Panc1 (cell line): ENCODE data around the gene C10orf143. TPM values are rescaled to one million over a fixed set of nuclear protein-coding genes. Genes with fewer than 3 reads are reported as not detected.

Experiments used
- ATAC-seq: fragments of 200-7000 bp; cut with Tn5 transposase; 2 replicates; pipeline ENCODE4 v1.9.1; 2020; ENCODE audit warnings: mild to moderate bottlenecking, moderate library complexity
- BruUV-seq: library from RNA; stranded (reverse); fragments of 400-500 nt; replicated peaks from 2 replicates; lab custom pipeline; 2021; lab: Mats Ljungman, UMichigan
- CTCF ChIA-PET: fragments of 300-600 bp; sonication (Branson Sonifier 250); formaldehyde crosslinking; loops from one replicate; lab custom pipeline; 2022; ENCODE audit warnings: antibody characterized with exemption; lab: Charles Lee
- POLR2A ChIA-PET: fragments of 300-600 bp; sonication (Branson Sonifier 250); formaldehyde crosslinking; loops from one replicate; lab custom pipeline; 2022; ENCODE audit warnings: antibody characterized with exemption; lab: Charles Lee
- DNase-seq: peaks from one replicate; pipeline ENCODE4 v3.0.0-alpha.2; 2010; ENCODE audit warnings: low read depth, low spot score
- H3K27ac ChIP-seq: 2 replicates; pipeline ENCODE4 v1.5.1; 2011; ENCODE audit warnings: mild to moderate bottlenecking, low read length, inconsistent platforms
- H3K27me3 ChIP-seq: fragments of 200-500 bp; sonication (Bioruptor generic); 2 replicates; pipeline ENCODE4 v1.6.0; 2014; ENCODE audit warnings: low read length, inconsistent platforms; ENCODE audit not compliant: control insufficient read depth, insufficient read depth
- H3K36me3 ChIP-seq: fragments of 200-500 bp; sonication (Bioruptor generic); 2 replicates; pipeline ENCODE4 v1.5.1; 2014; ENCODE audit warnings: inconsistent platforms, mild to moderate bottlenecking, low read length, moderate library complexity; ENCODE audit not compliant: control insufficient read depth, insufficient read depth
- H3K4me1 ChIP-seq: 2 replicates; pipeline ENCODE4 v1.5.1; 2011; ENCODE audit warnings: inconsistent platforms, mild to moderate bottlenecking, low read length, moderate library complexity; ENCODE audit not compliant: control insufficient read depth, insufficient read depth
- H3K4me3 ChIP-seq, 2 experiments: 2 replicates each; pipeline ENCODE4 v1.5.1; 2011 to 2012; ENCODE audit warnings: low read depth in 2 of 2, low read length in 2 of 2, mild to moderate bottlenecking in 2 of 2, inconsistent platforms in 1 of 2, moderate library complexity in 1 of 2
- H3K9me3 ChIP-seq: fragments of 200-500 bp; sonication (Bioruptor generic); 2 replicates; pipeline ENCODE4 v1.5.1; 2014; ENCODE audit warnings: low read depth, mild to moderate bottlenecking, inconsistent platforms, low read length, moderate library complexity; ENCODE audit not compliant: control insufficient read depth, insufficient read depth
- CTCF ChIP-seq: fragments of 450-650 bp; IDR thresholded peaks from 2 replicates; pipeline ENCODE4 v1.5.1; 2017; ENCODE audit warnings: mild to moderate bottlenecking
- POLR2AphosphoS5 ChIP-seq: IDR thresholded peaks from 2 replicates; pipeline ENCODE4 v1.6.1; 2012; ENCODE audit warnings: mild to moderate bottlenecking, low read depth, low read length, moderate library complexity
- REST ChIP-seq, 2 experiments: IDR thresholded peaks; 2 replicates each; pipeline ENCODE4 v1.6.1; 2011 to 2012; ENCODE audit warnings: low read depth in 2 of 2, control low read depth in 1 of 2, low read length in 1 of 2, mild to moderate bottlenecking in 1 of 2, moderate library complexity in 1 of 2; ENCODE audit not compliant: insufficient read depth in 1 of 2
- SIN3A ChIP-seq: IDR thresholded peaks from 2 replicates; pipeline ENCODE4 v1.6.1; 2012; ENCODE audit warnings: low read depth, mild to moderate bottlenecking, low read length, moderate library complexity, borderline replicate concordance; ENCODE audit not compliant: insufficient read depth
- TCF7L2 ChIP-seq: IDR thresholded peaks from 2 replicates; pipeline ENCODE4 v1.6.1; 2011; ENCODE audit warnings: mild to moderate bottlenecking, low read depth, low read length, inconsistent platforms
- in situ Hi-C: cut with HindIII; loops from 2 replicates; pipeline ENCODE4 v1.10.0; 2016; ENCODE audit warnings: low sequenced_read_pairs, low pct_unique_long_range_greater_than_20kb
- intact Hi-C: fragments of 100-400 bp; cut with micrococcal nuclease; formaldehyde crosslinking; loops from one replicate; pipeline ENCODE4 v1.10.0; 2022; ENCODE audit not compliant: unreplicated experiment
- total RNA-seq: library from RNA; stranded (reverse); gene quantifications from one replicate; pipeline ENCODE4 v1.2.1, GENCODE V29; 2021; ENCODE audit not compliant: unreplicated experiment

Gene C10orf143
- total RNA-seq, 1 experiment from 2014 or later = 1.0 TPM

GRCh38 chr10:130066743-130067142 is 43.9 kb downstream of the C10orf143 start:
- ChIA-PET CTCF (no interaction called here), POLR2A (no interaction called here)
- DNase-seq (no peak), ATAC-seq (no peak)
- H3K27me3 ChIP-seq = peaks cover 6% of the 10 kb centered on the region; the same call in 1 of the 2 replicates
- H3K27ac ChIP-seq = no peak overlapping the region
- TF ChIP-seq CTCF (no peak), REST (IDR thresholded peaks at IDR 0.05; ENCODE audit: insufficient read depth in 1 of 2, low read depth in 2 of 2, low read length in 1 of 2) (no peak), POLR2AphosphoS5 (no peak), SIN3A (no peak), TCF7L2 (no peak)
- BruUV-seq = no TSS peak
- H3K4me1 ChIP-seq = no peaks in the 10 kb centered on the region
- in situ Hi-C loops = no loop called here
- no peak overlapping the region for H3K4me3 ChIP-seq
- intact Hi-C loops = no loop called here
- H3K9me3 ChIP-seq = no peaks in the 10 kb centered on the region
- H3K36me3 ChIP-seq = no peaks in the 10 kb centered on the region

GRCh38 chr10:130065251-130065650 is 45.4 kb downstream of the C10orf143 start:
- Histone ChIP-seq H3K4me3 (no peak overlapping the region), H3K36me3 (no peaks in the 10 kb centered on the region), H3K9me3 (no peaks in the 10 kb centered on the region), H3K27me3 (peaks cover 5% of the 10 kb centered on the region; the same call in 1 of the 2 replicates), H3K27ac (no peak overlapping the region), H3K4me1 (no peaks in the 10 kb centered on the region)
- ChIA-PET POLR2A (no interaction called here), CTCF (no interaction called here)
- no peak for TF ChIP-seq CTCF
- in situ Hi-C loops = no loop called here
- ATAC-seq (no peak), DNase-seq (no peak)
- intact Hi-C loops = no loop called here
- no TSS peak for BruUV-seq

- TF ChIP-seq TCF7L2 = no peak
- TF ChIP-seq SIN3A = no peak
- TF ChIP-seq CTCF = no peak
- TF ChIP-seq REST (IDR thresholded peaks at IDR 0.05; ENCODE audit: insufficient read depth in 1 of 2, low read depth in 2 of 2, low read length in 1 of 2) = no peak
- no peak for TF ChIP-seq POLR2AphosphoS5
- Histone ChIP-seq H3K4me1 (no peaks in the 10 kb centered on the region), H3K36me3 (no peaks in the 10 kb centered on the region), H3K27me3 (peaks cover 4% of the 10 kb centered on the region; the same call in 1 of the 2 replicates), H3K9me3 (no peaks in the 10 kb centered on the region), H3K27ac (no peak overlapping the region), H3K4me3 (no peak overlapping the region)
- BruUV-seq = no TSS peak
- intact Hi-C loops (no loop called here), in situ Hi-C loops (no loop called here)
- ChIA-PET CTCF (no interaction called here), POLR2A (no interaction called here)
- ATAC-seq (no peak), DNase-seq (no peak)
Observed at GRCh38 chr10:130064783-130065182, 45.8 kb downstream of the C10orf143 start.
